Mononuclear cell (primary cell): ENCODE data around the gene WBP1L. TPM values are rescaled to one million over a fixed set of nuclear protein-coding genes. Genes with fewer than 3 reads are reported as not detected.
"Not testable (repeated sequence)": the region's sequence is repeated elsewhere in the genome, so short reads cannot be mapped to it uniquely, and the experiment has no call there.

Experiments used
- H3K27me3 ChIP-seq: 2 replicates; pipeline ENCODE4 v1.6.0; 2011; ENCODE audit warnings: low read length, control low read depth; ENCODE audit not compliant: insufficient read depth
- H3K4me1 ChIP-seq: 2 replicates; pipeline ENCODE4 v1.5.1; 2011; ENCODE audit warnings: mild to moderate bottlenecking, low read length, control low read depth; ENCODE audit not compliant: insufficient read depth
- H3K4me3 ChIP-seq: 2 replicates; pipeline ENCODE4 v1.5.1; 2011; ENCODE audit warnings: mild to moderate bottlenecking, low read length, moderate library complexity
- H3K9me3 ChIP-seq: 2 replicates; pipeline ENCODE4 v1.5.1; 2011; ENCODE audit warnings: low read depth, mild to moderate bottlenecking, control low read depth, low read length
- total RNA-seq: library from RNA; depleted of rRNA; stranded (reverse); fragments of >200 nt; gene quantifications from one replicate; pipeline ENCODE4 v1.2.3, GENCODE V29; 2012

WBP1L gene
- total RNA-seq, 1 donor, result 6.7 TPM

DNA sequence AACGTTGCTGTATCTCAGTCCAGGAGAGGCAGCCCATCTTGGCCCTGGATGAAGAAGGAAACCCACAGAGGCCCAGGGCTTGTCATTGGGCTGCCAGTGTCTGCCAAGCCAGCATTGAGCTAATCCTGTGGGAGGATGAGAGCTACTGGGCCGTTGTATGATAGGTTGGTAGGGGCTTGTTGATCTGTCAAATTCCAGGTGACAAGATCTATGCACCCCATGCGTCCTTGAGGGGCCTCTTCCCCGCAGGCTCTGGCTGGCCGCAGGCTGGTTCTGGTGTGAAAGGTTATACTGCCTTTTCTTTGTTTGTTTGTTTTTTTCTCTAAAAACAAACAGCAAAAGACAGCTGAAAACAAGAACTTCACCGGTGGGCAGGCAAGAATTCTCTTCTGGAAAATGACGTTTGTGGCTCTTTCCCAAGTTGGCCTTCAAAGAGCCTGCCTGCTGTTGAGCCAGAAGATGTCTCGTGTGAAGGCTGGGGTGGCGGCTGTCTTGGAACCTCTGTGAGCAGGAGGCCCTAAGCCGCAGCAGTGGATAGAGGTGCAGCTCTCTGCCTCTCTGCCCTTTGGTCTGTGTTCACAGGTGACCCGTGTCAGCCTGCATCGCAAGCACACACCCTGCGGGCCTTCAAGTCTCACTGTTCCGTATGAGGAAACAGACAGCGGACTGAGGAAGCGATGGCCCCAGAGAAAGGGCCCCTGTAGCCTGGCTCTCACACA is 70.1 kb downstream of the WBP1L start:
- no peak overlapping the region for H3K4me3 ChIP-seq
- H3K9me3 ChIP-seq, result no peaks in the 10 kb centered on the region
- peaks cover 76% of the 10 kb centered on the region for H3K4me1 ChIP-seq
- no peaks in the 10 kb centered on the region for H3K27me3 ChIP-seq

DNA sequence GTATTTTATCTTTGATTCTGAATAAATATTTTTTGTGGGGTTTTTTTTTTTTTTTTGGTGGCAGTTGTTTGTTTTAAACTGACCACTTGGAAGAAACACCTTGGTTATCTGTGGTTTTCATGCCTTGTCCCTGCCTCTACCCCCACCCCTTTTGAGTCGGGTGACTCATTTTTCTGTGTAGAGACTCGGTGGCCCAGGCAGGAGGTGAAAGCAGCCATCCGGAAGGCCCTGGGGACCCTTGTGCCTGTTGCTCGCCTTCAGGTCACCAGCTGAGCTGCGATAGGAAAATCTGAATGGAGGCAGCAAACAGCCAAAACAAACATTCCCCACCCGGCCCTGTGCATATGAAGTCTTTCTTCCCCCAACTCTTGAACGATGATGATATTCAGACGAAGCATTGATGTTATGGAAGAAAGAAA is 70.7 kb downstream of the WBP1L start:
- H3K27me3 ChIP-seq, result no peaks in the 10 kb centered on the region
- no peaks in the 10 kb centered on the region for H3K9me3 ChIP-seq
- H3K4me3 ChIP-seq, result no peak overlapping the region
- H3K4me1 ChIP-seq, result peaks cover 81% of the 10 kb centered on the region

GRCh38 chr10:102814873-102815661 is 71.3 kb downstream of the WBP1L start:
- Histone ChIP-seq H3K9me3 (no peaks in the 10 kb centered on the region), H3K4me1 (peaks cover 87% of the 10 kb centered on the region), H3K27me3 (no peaks in the 10 kb centered on the region), H3K4me3 (no peak overlapping the region)

- H3K27me3 ChIP-seq, result no peaks in the 10 kb centered on the region
- no peak overlapping the region for H3K4me3 ChIP-seq
- H3K4me1 ChIP-seq, result peaks cover 87% of the 10 kb centered on the region
- no peaks in the 10 kb centered on the region for H3K9me3 ChIP-seq
Measured at GRCh38 chr10:102815790-102816549, 72.2 kb downstream of the WBP1L start.

DNA sequence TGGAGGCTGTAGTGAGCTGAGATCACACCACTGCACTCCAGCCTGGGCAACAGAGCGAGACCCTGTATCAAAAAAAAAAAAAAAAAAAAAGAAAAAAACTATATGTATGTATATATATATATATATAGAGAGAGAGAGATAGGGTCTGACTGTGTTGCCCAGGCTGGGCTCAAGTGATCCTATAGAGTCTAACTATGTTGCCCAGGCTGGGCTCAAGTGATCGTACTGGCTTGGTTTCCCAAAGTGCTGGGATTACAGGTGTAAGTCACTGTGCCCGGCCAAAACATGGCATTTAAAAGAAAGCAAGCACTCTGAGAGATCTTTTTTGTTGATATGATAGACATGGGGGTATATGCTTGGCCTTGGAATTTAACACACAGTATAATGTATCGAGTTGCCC is 73.4 kb downstream of the WBP1L start:
- Histone ChIP-seq H3K9me3 (no peaks in the 10 kb centered on the region), H3K27me3 (no peaks in the 10 kb centered on the region), H3K4me3 (no peak overlapping the region), H3K4me1 (peaks cover 77% of the 10 kb centered on the region)

- no peak overlapping the region for H3K4me3 ChIP-seq
- no peaks in the 10 kb centered on the region for H3K9me3 ChIP-seq
- peaks cover 58% of the 10 kb centered on the region for H3K4me1 ChIP-seq
- H3K27me3 ChIP-seq, result no peaks in the 10 kb centered on the region
Measured at GRCh38 chr10:102819054-102819453, 75.3 kb downstream of the WBP1L start.

DNA sequence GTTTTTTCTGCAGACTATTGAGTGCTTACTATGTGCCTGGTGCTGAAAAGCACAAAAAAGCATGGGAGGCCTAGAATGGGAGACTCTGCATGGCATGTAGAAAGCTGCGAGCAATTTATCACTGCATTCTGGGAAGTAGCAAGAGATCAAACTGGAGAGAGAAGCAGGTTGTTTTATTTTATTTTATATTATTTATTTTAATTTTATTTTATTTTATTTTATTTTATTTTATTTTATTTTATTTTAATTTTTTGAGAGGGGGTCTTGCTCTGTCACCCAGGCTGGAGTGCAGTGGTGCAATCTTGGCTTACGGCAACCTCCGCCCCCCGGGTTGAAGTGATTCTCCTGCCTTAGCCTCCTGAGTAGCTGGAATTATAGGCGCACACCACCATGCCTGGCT is 76.3 kb downstream of the WBP1L start:
- H3K27me3 ChIP-seq, H3K4me3 ChIP-seq, H3K9me3 ChIP-seq: not testable (repeated sequence)
- H3K4me1 ChIP-seq, result peaks cover 49% of the 10 kb centered on the region

DNA sequence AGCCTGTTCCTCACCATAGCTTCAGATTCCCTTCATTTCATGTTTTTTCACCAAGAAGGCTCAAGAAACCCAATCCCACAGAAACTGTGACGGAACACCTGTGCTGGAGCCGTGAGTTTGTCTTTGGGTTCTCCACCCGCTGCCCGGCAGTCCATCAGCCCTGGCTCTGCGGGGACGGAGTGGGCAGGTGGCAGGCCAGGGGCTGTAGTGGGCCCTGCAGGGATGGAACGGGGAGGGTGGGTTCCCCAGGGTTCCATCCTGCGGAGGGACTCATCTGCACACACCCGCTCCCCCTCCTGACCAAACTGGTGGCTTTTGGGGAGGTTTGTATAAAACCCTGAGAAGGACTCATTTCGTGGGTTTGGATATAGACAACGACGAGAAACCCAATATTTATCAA is 78.5 kb downstream of the WBP1L start:
- Histone ChIP-seq H3K4me3 (no peak overlapping the region), H3K9me3 (no peaks in the 10 kb centered on the region), H3K4me1 (peaks cover 27% of the 10 kb centered on the region), H3K27me3 (no peaks in the 10 kb centered on the region)

- Histone ChIP-seq H3K27me3 (no peaks in the 10 kb centered on the region), H3K9me3 (no peaks in the 10 kb centered on the region), H3K4me1 (peaks cover 3% of the 10 kb centered on the region), H3K4me3 (no peak overlapping the region)
Measured at GRCh38 chr10:102824664-102825063, 80.9 kb downstream of the WBP1L start.

- Histone ChIP-seq H3K4me1 (no peaks in the 10 kb centered on the region), H3K9me3 (no peaks in the 10 kb centered on the region), H3K27me3 (no peaks in the 10 kb centered on the region), H3K4me3 (no peak overlapping the region)
Measured at GRCh38 chr10:102826148-102826796, 82.5 kb downstream of the WBP1L start.

DNA sequence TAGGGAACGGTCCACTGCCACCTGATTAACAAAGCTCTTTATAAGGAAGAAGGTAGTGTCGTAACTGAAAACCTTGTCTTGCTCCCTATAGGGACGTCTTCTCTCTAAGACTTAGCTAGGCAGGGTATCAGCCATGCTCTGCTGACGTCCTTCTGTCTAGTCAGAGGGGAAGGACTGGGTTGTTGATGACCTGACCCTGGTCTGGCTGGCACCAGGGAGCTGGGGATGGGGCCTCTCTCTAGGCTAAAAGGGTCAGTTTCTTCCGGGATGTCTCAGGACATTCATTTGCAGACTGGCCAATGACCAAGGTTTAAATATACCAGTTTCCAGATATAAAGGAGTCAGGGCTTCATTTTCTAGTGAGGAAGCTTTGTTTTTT is 83.8 kb downstream of the WBP1L start:
- H3K4me1 ChIP-seq, result no peaks in the 10 kb centered on the region
- no peak overlapping the region for H3K4me3 ChIP-seq
- no peaks in the 10 kb centered on the region for H3K9me3 ChIP-seq
- no peaks in the 10 kb centered on the region for H3K27me3 ChIP-seq

DNA sequence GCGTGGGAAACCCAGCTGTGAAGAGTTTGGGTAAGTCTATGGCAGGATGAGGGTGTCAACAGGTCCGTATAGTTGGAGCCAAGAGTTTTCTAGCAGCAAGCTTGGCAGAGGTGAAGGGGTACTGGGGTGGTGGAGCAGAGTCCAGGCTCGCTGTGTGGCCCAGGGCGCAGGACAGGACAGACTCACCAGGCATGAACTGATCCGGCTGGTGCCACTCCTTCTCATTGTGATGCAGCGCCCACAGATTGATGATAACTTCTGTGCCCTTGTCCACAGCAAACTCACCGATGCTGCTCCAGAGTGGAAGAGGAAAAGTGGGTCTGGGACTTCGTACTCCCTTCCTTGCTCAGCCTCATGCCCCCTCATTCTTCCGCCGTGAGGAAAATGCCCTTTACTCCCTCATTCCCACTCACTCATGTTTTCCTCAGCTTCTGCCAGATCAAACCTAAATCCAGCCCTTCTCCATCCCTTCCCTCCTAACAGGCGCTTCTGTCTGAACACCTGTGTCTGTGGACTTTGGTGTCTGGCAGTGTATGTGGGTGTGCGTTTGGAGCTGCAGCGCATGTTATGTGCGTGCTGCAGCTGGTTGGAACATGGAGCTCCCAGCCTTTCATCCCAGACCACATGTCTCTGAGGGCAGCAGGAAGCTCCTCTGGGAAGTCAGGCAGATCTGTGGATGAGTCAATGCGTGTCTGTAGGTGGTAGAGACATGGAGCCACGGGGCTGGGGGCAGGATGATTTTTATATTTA is 87.7 kb downstream of the WBP1L start:
- no peak overlapping the region for H3K4me3 ChIP-seq

GRCh38 chr10:102832248-102832647 is 88.5 kb downstream of the WBP1L start:
- H3K27me3 ChIP-seq, result no peaks in the 10 kb centered on the region
- H3K4me3 ChIP-seq, result no peak overlapping the region
- H3K9me3 ChIP-seq, result no peaks in the 10 kb centered on the region
- H3K4me1 ChIP-seq, result no peaks in the 10 kb centered on the region

More for the DNA sequence above, 87.7 kb downstream of the WBP1L start:
- Histone ChIP-seq H3K4me1 (no peaks in the 10 kb centered on the region), H3K9me3 (no peaks in the 10 kb centered on the region), H3K27me3 (no peaks in the 10 kb centered on the region)

DNA sequence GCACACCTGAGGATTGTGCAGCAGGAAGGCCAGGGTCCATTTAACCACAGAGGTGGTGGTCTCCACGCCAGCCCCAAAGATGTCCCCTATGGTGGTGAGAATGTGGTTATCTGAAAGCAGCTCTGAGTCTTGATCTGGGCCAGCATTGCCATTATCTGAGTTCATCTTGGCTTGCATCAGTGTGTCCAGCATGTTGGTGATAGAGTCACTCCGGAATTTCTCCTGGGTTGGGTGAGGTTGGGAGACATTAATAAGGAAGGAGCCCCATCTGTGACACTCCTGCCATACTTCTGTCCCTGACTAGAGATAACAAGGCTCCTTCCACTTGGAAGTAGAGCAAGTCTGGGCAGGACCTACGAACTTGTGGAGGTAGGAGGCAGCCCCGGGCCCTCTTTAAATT is 89.2 kb downstream of the WBP1L start:
- no peaks in the 10 kb centered on the region for H3K27me3 ChIP-seq
- H3K9me3 ChIP-seq, result no peaks in the 10 kb centered on the region
- H3K4me3 ChIP-seq, result no peak overlapping the region
- H3K4me1 ChIP-seq, result no peaks in the 10 kb centered on the region
